Ishikawa (cell line): ENCODE results near the gene H2AZ2.

ENCODE experiments used
- EGR1 ChIP-seq: IDR thresholded peaks from 2 replicates; pipeline ENCODE4 v1.6.1; 2012
- FOXM1 ChIP-seq: IDR thresholded peaks from 2 replicates; pipeline ENCODE4 v1.6.1; 2012; ENCODE audit warnings: low read depth, borderline replicate concordance
- RAD21 ChIP-seq: IDR thresholded peaks from 2 replicates; pipeline ENCODE4 v1.6.1; 2012; ENCODE audit warnings: low read depth
- TAF1 ChIP-seq: IDR thresholded peaks from 2 replicates; pipeline ENCODE4 v1.6.1; 2012; ENCODE audit warnings: low read depth, mild to moderate bottlenecking
- TCF12 ChIP-seq: IDR thresholded peaks from 2 replicates; pipeline ENCODE4 v1.6.1; 2012; ENCODE audit warnings: low read depth
- USF1 ChIP-seq: IDR thresholded peaks from 2 replicates; pipeline ENCODE4 v1.6.1; 2012

- TF ChIP-seq USF1 (peak; percentile 61), RAD21 (no peak), EGR1 (no peak), FOXM1 (no peak), TCF12 (no peak; the same call in 1 of the 2 replicates), TAF1 (peak; percentile 45)
Measured at GRCh38 chr7:44847920-44848634, at the start of gene H2AZ2.
